ENCODE data around the gene ANKRD63.

DNA sequence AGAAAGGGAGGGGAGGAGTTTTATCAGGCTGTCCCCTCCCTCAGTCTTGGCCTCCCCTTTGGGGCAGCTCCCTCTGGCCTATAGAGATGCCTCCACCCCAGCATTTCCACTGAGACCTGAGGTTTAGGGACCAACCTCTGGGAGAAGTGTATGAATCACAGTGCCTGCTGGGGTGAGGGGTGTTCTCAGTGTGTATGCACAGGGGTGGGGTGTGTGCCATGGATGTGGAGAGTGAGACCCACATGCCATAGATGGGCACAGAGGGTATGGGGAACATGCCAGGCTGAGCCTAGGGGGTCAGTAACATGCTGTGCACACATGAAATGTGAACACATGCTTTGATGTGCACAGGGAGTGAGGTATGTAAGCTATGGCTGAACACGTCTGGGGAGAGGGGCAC is 12.4 kb upstream of the ANKRD63 start:
- TF ChIP-seq, protein P1, sequence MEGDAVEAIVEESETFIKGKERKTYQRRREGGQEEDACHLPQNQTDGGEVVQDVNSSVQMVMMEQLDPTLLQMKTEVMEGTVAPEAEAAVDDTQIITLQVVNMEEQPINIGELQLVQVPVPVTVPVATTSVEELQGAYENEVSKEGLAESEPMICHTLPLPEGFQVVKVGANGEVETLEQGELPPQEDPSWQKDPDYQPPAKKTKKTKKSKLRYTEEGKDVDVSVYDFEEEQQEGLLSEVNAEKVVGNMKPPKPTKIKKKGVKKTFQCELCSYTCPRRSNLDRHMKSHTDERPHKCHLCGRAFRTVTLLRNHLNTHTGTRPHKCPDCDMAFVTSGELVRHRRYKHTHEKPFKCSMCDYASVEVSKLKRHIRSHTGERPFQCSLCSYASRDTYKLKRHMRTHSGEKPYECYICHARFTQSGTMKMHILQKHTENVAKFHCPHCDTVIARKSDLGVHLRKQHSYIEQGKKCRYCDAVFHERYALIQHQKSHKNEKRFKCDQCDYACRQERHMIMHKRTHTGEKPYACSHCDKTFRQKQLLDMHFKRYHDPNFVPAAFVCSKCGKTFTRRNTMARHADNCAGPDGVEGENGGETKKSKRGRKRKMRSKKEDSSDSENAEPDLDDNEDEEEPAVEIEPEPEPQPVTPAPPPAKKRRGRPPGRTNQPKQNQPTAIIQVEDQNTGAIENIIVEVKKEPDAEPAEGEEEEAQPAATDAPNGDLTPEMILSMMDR (IDR thresholded peaks at IDR 0.05): no peak
- TF ChIP-seq POLR2A (IDR thresholded peaks at IDR 0.05): no peak
